NK-92 treated with Interleukin-12 subunit alpha and Interleukin-12 subunit beta, amount 100 ng/mL, for 24 hours (cell line): ENCODE results near the gene RRP8.

Source experiments
- DNase-seq: peaks from one replicate; lab custom pipeline; 2025; lab: John Stamatoyannopoulos, UW

Gene RRP8

GRCh38 chr11:6599881-6600390 is 3.5 kb downstream of the RRP8 start:
- no peak for DNase-seq

- DNase-seq = no peak
Observed at GRCh38 chr11:6599449-6599848, 4.0 kb downstream of the RRP8 start.

- DNase-seq = no peak
Observed at GRCh38 chr11:6598555-6598954, 4.9 kb downstream of the RRP8 start.

- no peak for DNase-seq
Observed at GRCh38 chr11:6596239-6596877, 7.1 kb downstream of the RRP8 start.

GRCh38 chr11:6594142-6594768 is 9.2 kb downstream of the RRP8 start:
- no peak for DNase-seq

- DNase-seq = no peak
Observed at GRCh38 chr11:6588018-6588417, 15.4 kb downstream of the RRP8 start.

- DNase-seq = no peak
Observed at GRCh38 chr11:6587360-6587953, 16.0 kb downstream of the RRP8 start.

- no peak for DNase-seq
Observed at GRCh38 chr11:6586434-6587359, 16.7 kb downstream of the RRP8 start.

GRCh38 chr11:6584528-6584927 is 18.9 kb downstream of the RRP8 start:
- no peak for DNase-seq

GRCh38 chr11:6583584-6583983 is 19.8 kb downstream of the RRP8 start:
- no peak for DNase-seq

GRCh38 chr11:6579681-6580080 is 23.7 kb downstream of the RRP8 start:
- no peak for DNase-seq

- no peak for DNase-seq
Observed at GRCh38 chr11:6578134-6578533, 25.3 kb downstream of the RRP8 start.

- no peak for DNase-seq
Observed at GRCh38 chr11:6576471-6577373, 26.7 kb downstream of the RRP8 start.

- DNase-seq = no peak
Observed at GRCh38 chr11:6574816-6575715, 28.4 kb downstream of the RRP8 start.

- DNase-seq = no peak
Observed at GRCh38 chr11:6572215-6572614, 31.2 kb downstream of the RRP8 start.

- DNase-seq = no peak
Observed at GRCh38 chr11:6571434-6572008, 31.9 kb downstream of the RRP8 start.

GRCh38 chr11:6570691-6571427 is 32.6 kb downstream of the RRP8 start:
- no peak for DNase-seq

- no peak for DNase-seq
Observed at GRCh38 chr11:6569706-6570105, 33.7 kb downstream of the RRP8 start.
